Esophagus (tissue), 2 donors: ENCODE results near the gene IL13. TPM values are rescaled to one million over a fixed set of nuclear protein-coding genes. Genes with fewer than 3 reads are reported as not detected.

Experiments
- polyA plus RNA-seq, 2 donors: library from polyadenylated mRNA; stranded (reverse); fragments of 200-250 nt; gene quantifications; one replicate each; pipeline ENCODE4 v1.2.3, GENCODE V29; 2013
- donor health status: healthy with polysubstance abuse.
- donor health status: Bipolar disorder and iron deficiency.

The IL13 gene
- polyA plus RNA-seq, 2 donors = not detected

Other genes starting within 250 kb of the IL13 start
- 10 to 100 TPM in 1 of 2 donors, 1 to 10 TPM in 1; 7.5 to 14.2 TPM for gene IRF1, start 167.4 kb upstream of the IL13 start, polyA plus RNA-seq
- not detected for gene IL5, start 114.7 kb upstream of the IL13 start, polyA plus RNA-seq
- gene RAD50, start 101.2 kb upstream of the IL13 start, polyA plus RNA-seq = 1 to 10 TPM; 6.2 to 8.5 TPM
- not detected for gene IL4, start 15.8 kb downstream of the IL13 start, polyA plus RNA-seq
- 1 to 10 TPM; 2.0 to 2.4 TPM for gene KIF3A, start 79.4 kb downstream of the IL13 start, polyA plus RNA-seq
- gene CCNI2, start 89.3 kb downstream of the IL13 start, polyA plus RNA-seq = under 1 TPM; 0.04 to 0.05 TPM
- gene SEPTIN8, start 119.1 kb downstream of the IL13 start, polyA plus RNA-seq = 10 to 100 TPM; 22.1 to 23.3 TPM
- under 1 TPM; 0.07 to 0.18 TPM for gene SOWAHA, start 155.1 kb downstream of the IL13 start, polyA plus RNA-seq
- gene SHROOM1, start 172.5 kb downstream of the IL13 start, polyA plus RNA-seq = 1 to 10 TPM; 3.3 to 5.6 TPM
- gene GDF9, start 208.3 kb downstream of the IL13 start, polyA plus RNA-seq = under 1 TPM; 0.16 to 0.55 TPM
- 100 to 1,000 TPM; 351 to 424 TPM for gene UQCRQ, start 208.5 kb downstream of the IL13 start, polyA plus RNA-seq
- 1 to 10 TPM in 1 of 2 donors, under 1 TPM in 1; 0.73 to 2.2 TPM for gene LEAP2, start 215.5 kb downstream of the IL13 start, polyA plus RNA-seq